Mesodermal cell (in vitro differentiated cells): ENCODE results near the gene BHLHA15.

Experiments used
- H3K27ac ChIP-seq: 2 replicates; pipeline ENCODE4 v1.7.0; 2013; ENCODE audit warnings: mild to moderate bottlenecking, low read depth, low read length, moderate library complexity; ENCODE audit not compliant: severe bottlenecking
- H3K36me3 ChIP-seq: 2 replicates; pipeline ENCODE4 v1.7.1; 2013; ENCODE audit warnings: mild to moderate bottlenecking, low read length, moderate library complexity; ENCODE audit not compliant: control insufficient read depth, insufficient read depth
- H3K4me1 ChIP-seq: one replicate; pipeline ENCODE4 v1.7.1; 2013; ENCODE audit warnings: mild to moderate bottlenecking, low read length; ENCODE audit not compliant: insufficient read depth, control insufficient read depth, poor library complexity, severe bottlenecking
- H3K4me3 ChIP-seq: 2 replicates; pipeline ENCODE4 v1.7.0; 2013; ENCODE audit warnings: low read length, control low read depth, mild to moderate bottlenecking; ENCODE audit not compliant: insufficient read depth, poor library complexity, severe bottlenecking; ENCODE audit errors: extremely low read depth
- H3K9me3 ChIP-seq: 2 replicates; pipeline ENCODE4 v1.7.1; 2013; ENCODE audit warnings: mild to moderate bottlenecking, low read length, moderate library complexity; ENCODE audit not compliant: control insufficient read depth
- WGBS, 2 experiments: methylation state at CpG; one replicate each; pipeline ENCODE4 v1.1.5; 2013; ENCODE audit warnings: missing lambda C conversion rate in 2 of 2; ENCODE audit not compliant: insufficient coverage in 2 of 2; 5-methylcytosine and 5-hydroxymethylcytosine counted together

BHLHA15 gene

GRCh38 chr7:98238076-98238475 is 26.8 kb downstream of the BHLHA15 start:
- Histone ChIP-seq H3K27ac (no peak overlapping the region), H3K4me1 (no peaks in the 10 kb centered on the region), H3K9me3 (no peaks in the 10 kb centered on the region), H3K4me3 (no peak overlapping the region), H3K36me3 (peaks cover 27% of the 10 kb centered on the region)
- WGBS, 2 experiments = 100% methylated on average over 2 of the region's 4 CpGs; no CpG with 5 or more reads in 1 of the 2 experiments

- WGBS, 2 experiments = 80 to 95% methylated on average over 1 to 5 of the region's 9 CpGs
- H3K4me1 ChIP-seq = no peaks in the 10 kb centered on the region
Measured at GRCh38 chr7:98238976-98239375, 27.7 kb downstream of the BHLHA15 start.

GRCh38 chr7:98240961-98241673 is 29.9 kb downstream of the BHLHA15 start:
- H3K9me3 ChIP-seq = no peaks in the 10 kb centered on the region
- H3K4me1 ChIP-seq = no peaks in the 10 kb centered on the region
- H3K27ac ChIP-seq = no peak overlapping the region
- WGBS, 2 experiments = 59 to 64% methylated on average over 8 to 10 of the region's 19 CpGs
- H3K4me3 ChIP-seq = no peak overlapping the region
- H3K36me3 ChIP-seq = peaks cover 27% of the 10 kb centered on the region

More at GRCh38 chr7:98238976-98239375, 27.7 kb downstream of the BHLHA15 start:
- Histone ChIP-seq H3K27ac (no peak overlapping the region), H3K9me3 (no peaks in the 10 kb centered on the region), H3K4me3 (no peak overlapping the region), H3K36me3 (peaks cover 27% of the 10 kb centered on the region)

- Histone ChIP-seq H3K4me3 (no peak overlapping the region), H3K4me1 (no peaks in the 10 kb centered on the region), H3K9me3 (no peaks in the 10 kb centered on the region), H3K27ac (no peak overlapping the region), H3K36me3 (peaks cover 27% of the 10 kb centered on the region)
- WGBS, 2 experiments = 77 to 83% methylated on average over 12 to 16 of the region's 16 CpGs
Measured at GRCh38 chr7:98241674-98242241, 30.5 kb downstream of the BHLHA15 start.

- Histone ChIP-seq H3K4me1 (no peaks in the 10 kb centered on the region), H3K4me3 (no peak overlapping the region), H3K9me3 (no peaks in the 10 kb centered on the region), H3K27ac (no peak overlapping the region), H3K36me3 (peaks cover 27% of the 10 kb centered on the region)
- WGBS, 2 experiments = no CpG with 5 or more reads among the region's 1 CpG
Measured at GRCh38 chr7:98242342-98242741, 31.1 kb downstream of the BHLHA15 start.

GRCh38 chr7:98242934-98243333 is 31.7 kb downstream of the BHLHA15 start:
- 100% methylated on average over 1 of the region's 4 CpGs; no CpG with 5 or more reads in 1 of the 2 experiments for WGBS, 2 experiments
- Histone ChIP-seq H3K4me1 (no peaks in the 10 kb centered on the region), H3K9me3 (no peaks in the 10 kb centered on the region), H3K27ac (no peak overlapping the region), H3K4me3 (no peak overlapping the region), H3K36me3 (peaks cover 29% of the 10 kb centered on the region)

- no peak overlapping the region for H3K4me3 ChIP-seq
- H3K4me1 ChIP-seq = no peaks in the 10 kb centered on the region
- no peaks in the 10 kb centered on the region for H3K9me3 ChIP-seq
- WGBS, 2 experiments = 90 to 93% methylated on average over 12 to 14 of the region's 14 CpGs
- peaks cover 16% of the 10 kb centered on the region for H3K36me3 ChIP-seq
- H3K27ac ChIP-seq = no peak overlapping the region
Measured at GRCh38 chr7:98244871-98245270, 33.6 kb downstream of the BHLHA15 start.

- H3K4me3 ChIP-seq = no peak overlapping the region
- H3K9me3 ChIP-seq = no peaks in the 10 kb centered on the region
- H3K27ac ChIP-seq = no peak overlapping the region
- H3K4me1 ChIP-seq = peaks cover 5% of the 10 kb centered on the region
- peaks cover 5% of the 10 kb centered on the region for H3K36me3 ChIP-seq
- WGBS, 2 experiments = 92 to 96% methylated on average over 8 to 12 of the region's 12 CpGs
Measured at GRCh38 chr7:98248156-98248555, 36.9 kb downstream of the BHLHA15 start.

GRCh38 chr7:98249106-98249505 is 37.9 kb downstream of the BHLHA15 start:
- Histone ChIP-seq H3K27ac (peak overlapping the region; percentile 10), H3K4me1 (peaks cover 5% of the 10 kb centered on the region), H3K36me3 (peaks cover 5% of the 10 kb centered on the region), H3K4me3 (no peak overlapping the region), H3K9me3 (no peaks in the 10 kb centered on the region)
- 78 to 100% methylated on average over 2 to 4 of the region's 6 CpGs for WGBS, 2 experiments

GRCh38 chr7:98250789-98251188 is 39.5 kb downstream of the BHLHA15 start:
- WGBS, 2 experiments = 39 to 53% methylated on average over 2 of the region's 3 CpGs
- no peak overlapping the region for H3K27ac ChIP-seq
- peaks cover 5% of the 10 kb centered on the region for H3K36me3 ChIP-seq
- no peak overlapping the region for H3K4me3 ChIP-seq
- H3K9me3 ChIP-seq = no peaks in the 10 kb centered on the region
- H3K4me1 ChIP-seq = peaks cover 5% of the 10 kb centered on the region

- Histone ChIP-seq H3K36me3 (peaks cover 6% of the 10 kb centered on the region), H3K9me3 (no peaks in the 10 kb centered on the region), H3K4me3 (peak overlapping the region; percentile 87), H3K4me1 (peaks cover 5% of the 10 kb centered on the region), H3K27ac (no peak overlapping the region)
- WGBS, 2 experiments = 0 to 11% methylated on average over 4 to 5 of the region's 9 CpGs
Measured at GRCh38 chr7:98251231-98251600, 40.0 kb downstream of the BHLHA15 start.
